GM18870 (cell line): Measurements from ENCODE around the gene MAP3K7.

Source experiments
- ATAC-seq: cut with Tn5 transposase; IDR thresholded peaks from one replicate; pipeline ENCODE4 v1.9.1; 2021; ENCODE audit warnings: moderate library complexity; ENCODE audit not compliant: unreplicated experiment

MAP3K7 gene

DNA sequence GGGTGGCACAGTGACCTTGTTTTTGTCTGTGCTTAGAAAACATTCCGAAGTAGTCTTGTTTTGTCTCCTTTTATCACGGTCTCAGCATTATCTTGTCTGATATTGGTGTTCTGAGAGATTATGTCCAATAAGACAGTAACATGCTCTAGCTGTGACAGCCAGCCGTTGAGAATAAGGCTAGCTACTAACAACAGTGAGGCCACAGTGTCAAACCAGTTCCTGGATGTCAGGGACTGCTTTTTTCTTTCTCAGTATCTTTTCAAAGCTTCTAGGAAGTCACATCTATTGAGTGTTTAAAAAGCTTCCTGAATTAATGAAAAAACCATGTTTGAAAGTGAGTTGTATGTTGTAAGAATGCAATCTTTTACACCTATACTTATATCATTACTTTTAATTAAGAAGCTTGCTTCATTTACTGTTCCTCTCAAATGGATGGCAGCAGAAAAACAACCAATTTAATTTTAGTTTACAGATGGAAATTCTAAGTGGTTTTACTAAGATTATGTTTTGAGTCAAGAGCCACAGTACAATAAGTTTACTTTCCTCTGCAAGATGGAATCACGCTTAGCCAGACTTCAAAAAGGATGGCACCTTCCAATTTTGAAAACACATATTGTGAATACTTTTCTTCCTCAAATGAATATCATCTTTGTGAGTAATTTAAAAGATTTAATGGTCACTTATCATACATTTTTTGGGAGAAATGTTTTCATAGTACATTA, 53.1 kb downstream of the MAP3K7 start:
- ATAC-seq, result no peak

GRCh38 chr6:90530882-90531281, 56.0 kb downstream of the MAP3K7 start:
- no peak for ATAC-seq

- ATAC-seq, result no peak
Measured at GRCh38 chr6:90525421-90525820, 61.5 kb downstream of the MAP3K7 start.

GRCh38 chr6:90523779-90524310, 63.0 kb downstream of the MAP3K7 start:
- ATAC-seq, result no peak

GRCh38 chr6:90521955-90522354, 64.9 kb downstream of the MAP3K7 start:
- ATAC-seq, result no peak

GRCh38 chr6:90516074-90516660, 70.7 kb downstream of the MAP3K7 start:
- ATAC-seq, result no peak

GRCh38 chr6:90514496-90514895, 72.4 kb downstream of the MAP3K7 start:
- ATAC-seq, result no peak

- ATAC-seq, result no peak
Measured at GRCh38 chr6:90508753-90509152, 78.1 kb downstream of the MAP3K7 start.

DNA sequence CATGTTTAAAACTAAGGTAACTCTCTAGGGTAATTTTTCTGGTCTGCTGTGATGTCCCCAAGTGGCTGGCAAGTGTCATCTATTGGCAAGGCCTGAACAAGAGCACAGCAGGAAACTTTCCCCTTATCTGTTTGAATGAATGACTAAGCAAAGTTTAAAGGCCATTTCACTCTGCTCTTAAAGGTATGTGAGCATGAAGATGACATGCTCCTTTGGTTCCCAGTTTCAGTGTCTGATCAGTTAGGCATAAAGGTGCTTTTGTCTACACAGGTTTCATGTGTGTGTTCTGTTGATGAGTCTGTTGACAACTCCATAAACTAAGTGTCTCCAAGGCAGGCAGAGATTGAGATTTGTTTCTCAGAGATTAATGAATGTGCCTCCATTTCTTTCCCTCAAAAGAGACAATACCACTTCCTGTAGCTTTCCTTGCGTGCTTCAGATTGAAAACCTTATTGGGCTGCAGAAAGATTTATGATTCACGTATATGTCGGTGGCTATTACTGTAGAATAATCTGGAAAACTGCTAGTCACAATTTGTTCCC, 83.9 kb downstream of the MAP3K7 start:
- peak; percentile 71 for ATAC-seq

GRCh38 chr6:90502381-90502780, 84.5 kb downstream of the MAP3K7 start:
- ATAC-seq, result no peak

DNA sequence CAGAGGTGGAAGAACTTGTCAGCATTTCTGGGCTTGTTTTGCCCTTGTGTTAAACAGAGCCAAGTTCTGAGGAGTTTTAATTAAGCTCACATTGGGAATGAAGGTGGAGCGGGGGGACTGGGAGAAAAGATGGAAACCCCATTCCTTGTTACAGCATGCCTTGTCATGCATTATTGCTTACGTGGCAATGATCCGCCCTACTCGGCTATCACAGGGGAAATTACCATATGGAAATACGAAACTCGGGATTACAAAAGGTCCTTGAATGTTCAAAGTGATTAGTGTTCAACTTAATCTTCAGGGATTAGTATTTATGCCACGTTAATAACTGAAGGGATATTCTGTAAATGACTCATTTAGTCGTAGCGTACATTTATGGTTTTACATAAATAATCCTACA, 86.4 kb downstream of the MAP3K7 start:
- ATAC-seq, result no peak

GRCh38 chr6:90497411-90497810, 89.5 kb downstream of the MAP3K7 start:
- no peak for ATAC-seq

DNA sequence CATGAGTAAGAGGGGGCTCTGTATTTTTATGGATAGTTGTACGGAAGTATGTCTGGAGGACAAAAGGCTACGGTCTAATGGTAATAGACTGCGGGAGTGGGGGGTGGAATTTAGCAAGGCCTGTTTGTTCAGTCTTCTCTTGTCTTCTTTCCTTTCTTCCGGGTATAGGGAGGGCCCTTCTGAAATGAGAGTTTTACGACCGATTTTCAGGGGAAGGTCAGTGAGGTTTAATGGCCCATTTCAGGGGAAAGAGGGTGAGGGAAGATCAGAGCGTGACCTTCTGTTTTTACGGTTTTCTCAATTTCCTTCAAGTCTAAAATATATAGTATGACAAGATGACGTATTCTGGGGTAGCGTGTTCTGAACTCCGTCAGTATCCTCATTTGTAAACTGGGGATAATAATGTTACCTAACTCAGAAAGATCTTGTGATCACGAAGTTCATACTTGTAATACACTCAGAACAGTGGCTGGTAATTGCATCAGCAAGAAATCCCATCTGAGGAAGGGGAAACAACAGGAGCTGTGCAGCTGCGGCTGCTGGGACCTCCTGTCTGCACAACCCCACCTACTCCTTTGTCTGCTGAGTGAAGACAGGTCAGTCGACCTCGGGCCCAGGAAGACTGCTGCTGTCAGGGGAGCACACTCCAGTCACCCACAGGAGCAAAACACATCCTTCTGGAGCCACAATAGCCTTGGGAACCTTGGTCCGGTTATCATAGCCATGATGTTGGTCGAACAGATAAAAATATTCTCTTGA, 90.4 kb downstream of the MAP3K7 start:
- no peak for ATAC-seq

DNA sequence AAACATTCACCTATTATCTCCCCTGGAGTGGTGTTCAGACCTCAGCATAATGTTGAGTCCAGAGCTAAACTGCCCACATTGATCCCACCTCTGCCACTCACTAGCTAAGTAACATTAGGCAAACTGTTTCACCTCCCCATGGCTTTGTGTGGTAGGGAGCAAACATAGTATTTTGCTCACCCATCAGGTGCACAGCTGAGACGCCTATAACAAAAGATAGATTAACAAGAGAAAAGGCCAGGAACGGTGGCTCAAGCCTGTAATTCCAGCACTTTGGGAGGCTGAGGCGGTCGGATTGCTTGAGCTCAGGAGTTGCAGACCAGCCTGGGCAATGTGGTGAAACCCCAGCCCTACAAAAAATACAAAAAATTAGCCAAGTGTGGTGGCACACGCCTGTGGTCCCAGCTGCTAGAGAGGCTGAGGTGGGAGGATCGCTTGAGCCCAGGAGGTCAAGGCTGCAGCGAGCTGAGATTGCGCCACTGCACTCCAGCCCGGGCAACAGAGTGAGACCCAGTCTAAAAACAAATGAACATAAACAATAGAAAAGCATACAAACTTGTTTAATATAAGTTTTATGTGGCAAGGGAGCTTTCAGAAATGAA, 91.6 kb downstream of the MAP3K7 start:
- no peak for ATAC-seq

- ATAC-seq, result no peak
Measured at GRCh38 chr6:90494067-90494780, 92.6 kb downstream of the MAP3K7 start.

DNA sequence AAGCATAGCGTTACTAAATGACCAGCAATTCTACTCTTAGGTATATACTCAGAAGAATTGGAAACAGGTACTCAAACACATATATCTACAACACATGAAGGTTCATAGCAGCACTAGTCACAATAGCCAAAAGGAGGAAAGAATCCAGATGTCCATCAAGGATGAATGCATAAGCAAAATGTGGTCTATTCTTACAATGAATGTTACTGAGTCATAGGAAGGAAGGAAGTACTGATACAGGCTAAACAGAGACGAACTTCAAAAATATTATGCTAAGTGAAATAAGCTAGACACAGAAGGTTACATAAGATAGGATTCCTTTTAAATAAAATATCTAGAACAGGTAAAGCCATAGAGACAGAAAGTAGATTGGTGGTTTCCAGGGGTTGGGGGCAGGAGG, 93.5 kb downstream of the MAP3K7 start:
- ATAC-seq, result no peak

- no peak for ATAC-seq
Measured at GRCh38 chr6:90492798-90493197, 94.1 kb downstream of the MAP3K7 start.

- no peak for ATAC-seq
Measured at GRCh38 chr6:90492369-90492768, 94.5 kb downstream of the MAP3K7 start.

- ATAC-seq, result no peak
Measured at GRCh38 chr6:90490030-90490716, 96.7 kb downstream of the MAP3K7 start.

GRCh38 chr6:90488816-90489215, 98.1 kb downstream of the MAP3K7 start:
- no peak for ATAC-seq
